Astrocyte of the cerebellum (primary cell): ENCODE data around the gene MKKS.
A peak's percentile ranks its signal among the peaks of the same experiment; 100 is the strongest.

Experiments used
- DNase-seq: peaks from one replicate; pipeline ENCODE4 v3.0.0-alpha.2; 2011; ENCODE audit warnings: low read depth
- H3K4me3 ChIP-seq: 2 replicates; pipeline ENCODE4 v1.5.1; 2011; ENCODE audit warnings: mild to moderate bottlenecking, low read depth, low read length, moderate library complexity
- in situ Hi-C: cut with HindIII; loops from 2 replicates; pipeline ENCODE4 v1.10.0; 2017; ENCODE audit warnings: low sequenced_read_pairs
- TF ChIP-seq, protein P1 (sequence below): IDR thresholded peaks from 2 replicates; pipeline ENCODE4 v1.5.1; 2012; ENCODE audit warnings: low read length, low read depth, moderate library complexity, mild to moderate bottlenecking; ENCODE audit errors: missing control alignments

MKKS gene

DNA sequence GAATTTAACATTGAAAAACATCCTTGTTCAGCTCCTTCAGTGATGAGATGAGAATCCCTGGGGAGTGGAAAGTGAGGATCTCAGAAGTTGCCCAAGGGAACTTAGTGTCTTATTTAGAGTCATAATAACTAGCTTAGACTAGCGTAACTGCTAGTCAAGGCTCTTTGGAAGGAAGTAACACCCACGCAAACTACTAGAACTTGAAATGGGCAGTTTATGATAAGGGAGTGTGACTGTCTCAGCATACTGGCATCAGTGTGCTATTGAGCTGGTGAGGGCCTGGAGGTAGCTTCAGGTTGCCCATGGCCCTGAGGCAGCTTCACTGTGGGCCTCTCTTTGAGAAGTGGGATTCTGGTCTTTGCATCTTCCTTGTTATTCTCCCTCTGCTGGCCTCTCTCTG is 41.2 kb upstream of the MKKS start:
- in situ Hi-C loops, result no loop called here
- DNase-seq, result no peak
- TF ChIP-seq, protein P1, sequence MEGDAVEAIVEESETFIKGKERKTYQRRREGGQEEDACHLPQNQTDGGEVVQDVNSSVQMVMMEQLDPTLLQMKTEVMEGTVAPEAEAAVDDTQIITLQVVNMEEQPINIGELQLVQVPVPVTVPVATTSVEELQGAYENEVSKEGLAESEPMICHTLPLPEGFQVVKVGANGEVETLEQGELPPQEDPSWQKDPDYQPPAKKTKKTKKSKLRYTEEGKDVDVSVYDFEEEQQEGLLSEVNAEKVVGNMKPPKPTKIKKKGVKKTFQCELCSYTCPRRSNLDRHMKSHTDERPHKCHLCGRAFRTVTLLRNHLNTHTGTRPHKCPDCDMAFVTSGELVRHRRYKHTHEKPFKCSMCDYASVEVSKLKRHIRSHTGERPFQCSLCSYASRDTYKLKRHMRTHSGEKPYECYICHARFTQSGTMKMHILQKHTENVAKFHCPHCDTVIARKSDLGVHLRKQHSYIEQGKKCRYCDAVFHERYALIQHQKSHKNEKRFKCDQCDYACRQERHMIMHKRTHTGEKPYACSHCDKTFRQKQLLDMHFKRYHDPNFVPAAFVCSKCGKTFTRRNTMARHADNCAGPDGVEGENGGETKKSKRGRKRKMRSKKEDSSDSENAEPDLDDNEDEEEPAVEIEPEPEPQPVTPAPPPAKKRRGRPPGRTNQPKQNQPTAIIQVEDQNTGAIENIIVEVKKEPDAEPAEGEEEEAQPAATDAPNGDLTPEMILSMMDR, result no peak
- no peak overlapping the region for H3K4me3 ChIP-seq

DNA sequence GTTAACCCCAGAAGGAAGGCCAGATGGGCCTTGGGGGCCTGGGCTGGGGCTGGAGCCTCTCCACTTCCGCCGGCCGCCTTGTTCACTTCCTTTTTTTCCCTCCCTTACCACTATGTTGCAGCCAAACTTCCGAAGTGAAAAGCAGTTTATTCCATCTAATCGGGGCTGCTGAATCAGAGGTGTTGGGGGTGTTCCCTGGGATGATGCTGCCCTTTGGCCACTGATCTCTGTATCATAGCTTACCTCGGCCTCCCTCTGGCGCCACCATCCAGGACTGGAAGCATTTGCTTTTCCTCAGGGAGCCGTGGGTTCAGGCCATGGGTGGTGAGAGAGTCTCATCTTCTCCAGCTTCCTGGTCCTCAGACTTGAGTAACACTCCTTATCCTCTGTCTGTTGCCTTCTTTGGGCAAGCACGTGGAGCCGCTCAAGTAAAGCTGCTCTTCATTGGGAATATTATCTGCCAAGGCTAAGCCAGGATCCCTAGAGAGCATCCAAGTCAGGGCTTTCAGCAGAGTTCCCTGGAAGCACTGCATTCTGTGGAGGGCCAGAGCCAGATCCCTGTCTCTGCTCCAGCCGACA is 40.7 kb upstream of the MKKS start:
- in situ Hi-C loops, result no loop called here
- DNase-seq, result no peak
- TF ChIP-seq, protein P1, result no peak
- H3K4me3 ChIP-seq, result no peak overlapping the region

DNA sequence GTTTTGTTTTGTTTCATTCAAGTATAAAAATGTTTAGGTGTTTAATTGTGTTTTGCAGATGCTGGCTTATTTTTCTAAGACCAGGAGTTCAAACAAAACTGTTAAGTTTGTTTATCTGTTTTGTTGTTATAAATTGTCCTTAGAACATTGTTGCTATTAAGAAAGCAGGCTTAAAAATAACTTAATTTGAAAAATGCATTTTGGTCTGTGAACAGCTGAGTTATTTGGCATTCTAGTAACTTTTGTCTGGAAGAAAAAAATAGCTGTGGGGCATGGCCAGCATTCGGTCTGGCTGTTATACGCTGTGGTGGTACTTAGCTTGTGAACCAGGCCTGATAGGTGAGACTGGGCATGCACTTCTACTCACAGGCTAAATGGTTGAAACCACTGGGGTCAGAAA is 38.8 kb upstream of the MKKS start:
- TF ChIP-seq, protein P1, result no peak
- no peak for DNase-seq
- no peak overlapping the region for H3K4me3 ChIP-seq
- in situ Hi-C loops, result no loop called here

DNA sequence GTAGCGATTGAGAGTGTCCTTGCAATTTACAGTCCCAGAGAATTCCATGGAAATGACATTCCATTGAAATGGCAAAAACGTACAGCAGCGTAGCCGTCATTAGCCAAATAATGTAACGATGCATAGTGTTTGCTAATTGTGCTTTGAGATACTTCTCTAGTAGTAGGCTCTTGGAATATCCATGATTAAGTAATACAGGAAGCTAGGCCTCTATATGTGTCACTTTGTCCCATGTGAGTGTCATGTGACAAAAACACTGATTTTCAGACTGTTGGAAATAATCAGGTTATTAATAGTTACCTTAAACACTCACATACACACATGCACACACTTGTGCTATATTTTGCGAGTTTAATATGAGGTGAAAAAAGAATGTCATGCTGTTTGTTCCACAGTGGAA is 36.3 kb upstream of the MKKS start:
- in situ Hi-C loops, result no loop called here
- H3K4me3 ChIP-seq, result no peak overlapping the region
- TF ChIP-seq, protein P1, result no peak
- no peak for DNase-seq

DNA sequence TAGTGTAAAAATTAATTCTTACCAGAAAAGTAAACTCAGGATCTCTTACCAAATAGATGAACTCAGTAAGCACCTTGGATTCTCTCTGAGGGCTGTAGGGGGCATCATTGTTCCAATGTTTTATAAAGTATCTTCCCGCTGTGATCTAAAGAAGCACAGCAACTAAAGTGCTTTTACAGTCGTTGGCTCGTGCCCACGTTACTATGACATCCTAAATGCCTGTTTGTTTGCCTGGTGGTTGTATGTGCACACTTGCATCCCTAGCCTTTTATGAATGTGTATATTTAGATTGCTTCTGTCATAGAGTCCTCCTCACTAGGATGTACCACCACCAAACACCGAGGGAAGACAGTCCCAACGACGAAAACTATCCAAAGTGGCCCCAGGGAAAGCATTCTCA is 35.6 kb upstream of the MKKS start:
- no peak overlapping the region for H3K4me3 ChIP-seq
- DNase-seq, result peak; percentile 86
- TF ChIP-seq, protein P1, result peak; percentile 65
- in situ Hi-C loops, result no loop called here

DNA sequence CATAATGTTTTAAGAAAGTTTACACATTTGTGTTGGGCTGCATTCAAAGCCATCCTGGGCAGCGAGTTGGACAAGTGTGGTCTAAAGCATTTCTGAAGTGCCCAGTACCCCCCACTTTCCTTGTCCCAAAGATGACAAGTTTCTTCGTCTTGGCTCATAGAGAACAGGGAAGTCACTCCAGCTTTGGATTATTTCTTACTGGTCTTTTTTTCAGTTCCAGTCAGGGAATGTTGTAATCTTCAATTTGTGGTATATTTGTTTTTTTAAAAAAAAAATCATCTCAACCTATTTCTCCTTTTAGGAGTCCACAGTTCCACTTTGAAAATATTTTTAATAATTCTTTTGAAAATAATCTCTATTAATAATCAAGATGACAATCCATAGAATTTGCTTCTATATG is 35.0 kb upstream of the MKKS start:
- in situ Hi-C loops, result no loop called here
- TF ChIP-seq, protein P1, result no peak
- DNase-seq, result no peak
- no peak overlapping the region for H3K4me3 ChIP-seq
